Lower leg skin (tissue), 3 donors: ENCODE data around the gene DNAH9.

Experiments used
- POLR2A ChIP-seq, 2 donors: fragments of 450-650 bp; IDR thresholded peaks; one replicate each; pipeline ENCODE4 v1.6.1; 2016 to 2017; ENCODE audit warnings: antibody characterized with exemption in 2 of 2, mild to moderate bottlenecking in 1 of 2, moderate library complexity in 1 of 2
- TF ChIP-seq, protein P1 (sequence below), 3 donors: fragments of 450-650 bp; IDR thresholded peaks; one replicate each; pipeline ENCODE4 v1.5.1; 2016; ENCODE audit warnings: antibody characterized with exemption in 3 of 3, mild to moderate bottlenecking in 3 of 3, moderate library complexity in 2 of 3

DNA sequence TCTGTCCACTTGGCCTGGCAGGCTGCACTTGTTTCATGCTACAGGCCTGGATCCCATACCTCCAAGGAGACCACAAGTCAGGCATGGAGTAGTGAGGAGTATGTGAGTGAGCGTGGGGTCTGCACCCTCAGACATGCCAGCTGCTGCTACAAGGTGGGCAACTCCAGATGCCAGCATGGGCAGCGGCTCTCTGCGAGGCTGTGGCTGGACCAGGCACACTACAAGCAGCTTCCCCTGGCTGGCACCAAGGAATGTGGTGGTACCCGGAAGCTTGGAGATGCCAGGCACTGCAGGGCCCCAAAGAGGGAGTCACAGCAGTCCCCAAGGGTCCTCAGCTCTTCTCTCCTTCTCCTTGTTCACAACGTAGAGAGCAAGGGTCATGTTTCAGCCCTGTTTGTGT, 16.1 kb upstream of the DNAH9 start:
- TF ChIP-seq, protein P1, sequence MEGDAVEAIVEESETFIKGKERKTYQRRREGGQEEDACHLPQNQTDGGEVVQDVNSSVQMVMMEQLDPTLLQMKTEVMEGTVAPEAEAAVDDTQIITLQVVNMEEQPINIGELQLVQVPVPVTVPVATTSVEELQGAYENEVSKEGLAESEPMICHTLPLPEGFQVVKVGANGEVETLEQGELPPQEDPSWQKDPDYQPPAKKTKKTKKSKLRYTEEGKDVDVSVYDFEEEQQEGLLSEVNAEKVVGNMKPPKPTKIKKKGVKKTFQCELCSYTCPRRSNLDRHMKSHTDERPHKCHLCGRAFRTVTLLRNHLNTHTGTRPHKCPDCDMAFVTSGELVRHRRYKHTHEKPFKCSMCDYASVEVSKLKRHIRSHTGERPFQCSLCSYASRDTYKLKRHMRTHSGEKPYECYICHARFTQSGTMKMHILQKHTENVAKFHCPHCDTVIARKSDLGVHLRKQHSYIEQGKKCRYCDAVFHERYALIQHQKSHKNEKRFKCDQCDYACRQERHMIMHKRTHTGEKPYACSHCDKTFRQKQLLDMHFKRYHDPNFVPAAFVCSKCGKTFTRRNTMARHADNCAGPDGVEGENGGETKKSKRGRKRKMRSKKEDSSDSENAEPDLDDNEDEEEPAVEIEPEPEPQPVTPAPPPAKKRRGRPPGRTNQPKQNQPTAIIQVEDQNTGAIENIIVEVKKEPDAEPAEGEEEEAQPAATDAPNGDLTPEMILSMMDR (IDR thresholded peaks at IDR 0.05) = no peak
- TF ChIP-seq POLR2A (IDR thresholded peaks at IDR 0.05) = no peak
